Lung (tissue), 12 donors: ENCODE data around the gene TAMALIN. TPM values are rescaled to one million over a fixed set of nuclear protein-coding genes. Genes with fewer than 3 reads are reported as not detected.

Experiments used
- ATAC-seq: fragments of 200-7000 bp; cut with Tn5 transposase; one replicate; pipeline ENCODE4 v1.9.1; 2020; ENCODE audit warnings: moderate number of reproducible peaks; ENCODE audit not compliant: insufficient read depth, low FRiP score
- DNase-seq, 3 donors: peaks; one replicate each; pipeline ENCODE4 v3.0.0-alpha.2; 2013 to 2017
- H3K27ac ChIP-seq, 2 donors: one replicate each; pipeline ENCODE4 v1.5.1; 2013; ENCODE audit warnings: mild to moderate bottlenecking in 2 of 2, moderate library complexity in 2 of 2, control low read depth in 1 of 2, inconsistent platforms in 1 of 2, low read depth in 1 of 2, low read length in 1 of 2
- H3K27me3 ChIP-seq, 3 donors: one replicate each; pipeline ENCODE4 v1.5.1; 2013; ENCODE audit warnings: low read length in 2 of 3; ENCODE audit not compliant: control insufficient read depth in 3 of 3, insufficient read depth in 3 of 3
- H3K36me3 ChIP-seq, 4 donors: one replicate each; pipeline ENCODE4 v1.5.1; 2013; ENCODE audit warnings: low read length in 4 of 4, mild to moderate bottlenecking in 1 of 4, moderate library complexity in 1 of 4; ENCODE audit not compliant: control insufficient read depth in 4 of 4, insufficient read depth in 4 of 4
- H3K4me1 ChIP-seq, 5 donors: one replicate each; pipeline ENCODE4 v1.5.1; 2013; ENCODE audit warnings: low read length in 5 of 5, mild to moderate bottlenecking in 2 of 5, moderate library complexity in 1 of 5; ENCODE audit not compliant: control insufficient read depth in 5 of 5, insufficient read depth in 5 of 5
- H3K4me3 ChIP-seq: one replicate; pipeline ENCODE4 v1.5.1; 2013; ENCODE audit warnings: mild to moderate bottlenecking, control low read depth, moderate library complexity
- H3K9ac ChIP-seq, 2 donors: one replicate each; pipeline ENCODE4 v1.5.1; 2013; ENCODE audit warnings: low read length in 2 of 2, control low read depth in 1 of 2; ENCODE audit not compliant: insufficient read depth in 1 of 2
- H3K9me3 ChIP-seq, 4 donors: one replicate each; pipeline ENCODE4 v1.5.1; 2013; ENCODE audit warnings: low read length in 3 of 4, mild to moderate bottlenecking in 1 of 4, moderate library complexity in 1 of 4; ENCODE audit not compliant: control insufficient read depth in 4 of 4, insufficient read depth in 3 of 4
- CTCF ChIP-seq: IDR thresholded peaks from 2 replicates; pipeline ENCODE4 v1.5.1; 2012; ENCODE audit warnings: mild to moderate bottlenecking; ENCODE audit errors: control extremely low read depth, extremely low read depth
- WGBS, 2 donors: extraction: QIAGEN DNeasy Blood & Tissue Kit; methylation state at CpG; one replicate each; pipeline ENCODE4 v1.1.7; 2013; 5-methylcytosine and 5-hydroxymethylcytosine counted together
- polyA plus RNA-seq, 2 donors: library from polyadenylated mRNA; stranded (reverse); fragments of 200-250 nt; gene quantifications; one replicate each; pipeline ENCODE4 v1.2.1, GENCODE V29; 2013
- total RNA-seq, 2 donors: library from RNA; depleted of rRNA in 1 of 2; stranded (reverse); fragments of >200 nt in 1 of 2; gene quantifications; one replicate each; pipeline ENCODE4 v1.2.1, GENCODE V29; 2014 to 2021
- donor health status: control.
- donor health status: control.
- donor health status: Bipolar disorder and iron deficiency.
- donor health status: healthy.
- donor health status: DM: yes; HTN: yes; CAD: no.

TAMALIN gene
- total and polyA plus RNA-seq, 4 donors, result 31.4 to 84.0 (median 60.4) TPM

DNA sequence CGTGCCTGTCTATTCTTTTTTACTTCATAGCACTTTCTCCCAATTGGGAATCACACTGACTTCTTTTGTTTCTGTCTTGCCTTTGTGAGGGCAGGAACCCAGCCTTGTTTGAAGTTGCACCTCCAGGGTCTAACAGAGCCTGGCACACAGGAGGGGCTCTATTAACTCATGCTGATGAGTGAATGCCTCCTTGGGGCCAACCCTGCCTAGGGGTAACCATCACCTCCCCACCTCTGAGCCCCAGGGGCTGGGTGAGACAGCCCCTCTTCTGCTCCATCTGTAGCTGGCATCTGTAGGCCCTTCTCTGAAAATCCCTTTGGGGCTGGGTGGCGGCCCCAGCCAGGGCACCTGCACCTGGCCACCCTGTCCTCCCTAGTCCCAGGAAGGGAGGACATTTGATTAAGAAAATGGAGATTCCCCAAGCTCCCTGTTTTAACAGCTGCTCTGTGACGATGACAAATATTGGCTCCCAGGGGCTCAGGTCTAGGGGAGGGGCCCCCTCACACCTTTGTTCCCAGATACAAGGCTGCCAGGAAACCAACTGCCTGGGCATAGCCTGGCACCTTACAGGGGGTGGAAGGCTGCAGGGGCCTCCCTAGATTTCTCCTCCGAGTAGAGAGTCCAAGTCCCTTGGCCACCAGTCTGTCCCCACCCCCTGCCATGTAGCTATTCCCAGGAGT lies 11.8 kb downstream of the TAMALIN start:
- Histone ChIP-seq H3K27me3 (peaks cover 0 to 15% (median 0%) of the 10 kb centered on the region in 3 donors), H3K9me3 (no peaks in the 10 kb centered on the region), H3K4me3 (no peak overlapping the region), H3K36me3 (peaks cover 0 to 9% (median 8%) of the 10 kb centered on the region in 4 donors), H3K27ac (no peak overlapping the region), H3K4me1 (peaks cover 0 to 15% (median 3%) of the 10 kb centered on the region in 5 donors), H3K9ac (no peak overlapping the region)
- DNase-seq (no peak), ATAC-seq (no peak)
- WGBS, 2 donors, result 86 to 88% methylated on average over 4 of the region's 4 CpGs
- TF ChIP-seq CTCF, result no peak

- no peak for DNase-seq
Measured at GRCh38 chr12:52019113-52019770, 12.5 kb downstream of the TAMALIN start.

DNA sequence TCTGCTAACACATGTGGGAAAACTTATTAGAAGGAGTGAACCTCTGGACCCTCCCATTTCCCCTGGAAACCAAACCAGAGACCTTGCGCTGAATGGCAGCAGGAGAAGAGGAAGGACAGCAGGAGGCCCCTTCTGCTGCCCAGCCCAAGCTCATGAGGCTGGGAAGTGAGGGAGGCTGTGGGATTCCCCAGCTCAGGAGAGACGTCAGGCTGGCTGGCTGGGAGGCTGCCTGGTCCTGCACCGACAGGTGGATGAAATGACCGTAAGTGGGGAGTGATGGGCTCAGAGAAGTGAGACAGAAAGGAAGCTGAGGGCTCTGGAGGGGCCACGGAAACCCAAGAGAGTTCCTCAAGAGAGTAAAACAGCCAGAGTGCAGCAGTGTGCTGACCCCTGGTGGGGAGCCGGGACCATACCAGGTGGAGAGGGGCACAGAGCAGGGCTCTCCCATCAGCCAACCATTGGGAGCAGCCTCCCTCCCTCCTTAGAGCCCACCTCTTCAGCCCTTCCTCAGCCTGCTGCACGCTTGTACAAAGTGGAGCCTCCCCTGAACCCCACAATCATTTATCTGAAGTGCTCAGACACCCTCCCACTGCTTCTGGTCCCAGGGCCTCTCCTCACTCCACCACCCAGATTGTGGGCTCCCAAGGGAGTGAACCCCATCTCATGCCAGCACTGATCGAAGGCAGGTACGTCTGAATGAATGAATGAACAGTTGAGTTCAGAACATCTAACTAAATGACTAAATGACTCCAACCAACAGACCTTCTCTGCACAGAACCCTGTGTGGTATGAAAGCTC lies 14.0 kb downstream of the TAMALIN start:
- H3K4me1 ChIP-seq, result peaks cover 0 to 12% (median 3%) of the 10 kb centered on the region in 5 donors
- peak; percentile 75 to 78 (median 76) for DNase-seq
- H3K9me3 ChIP-seq, result no peaks in the 10 kb centered on the region
- no peaks in the 10 kb centered on the region for H3K36me3 ChIP-seq
- H3K9ac ChIP-seq, result no peak overlapping the region
- peak overlapping the region in 1 of 2 donors; percentile 11 for H3K27ac ChIP-seq
- peaks cover 0 to 12% (median 0%) of the 10 kb centered on the region in 3 donors for H3K27me3 ChIP-seq
- peak; percentile 54 for TF ChIP-seq CTCF
- ATAC-seq, result no peak
- no peak overlapping the region for H3K4me3 ChIP-seq
- WGBS, 2 donors, result 24 to 26% methylated on average over 9 of the region's 9 CpGs

More at GRCh38 chr12:52019113-52019770, 12.5 kb downstream of the TAMALIN start:
- no peak for TF ChIP-seq CTCF
- Histone ChIP-seq H3K4me1 (peaks cover 0 to 15% (median 3%) of the 10 kb centered on the region in 5 donors), H3K4me3 (no peak overlapping the region), H3K36me3 (peaks cover 0 to 4% (median 2%) of the 10 kb centered on the region in 4 donors), H3K27ac (no peak overlapping the region), H3K27me3 (peaks cover 0 to 15% (median 0%) of the 10 kb centered on the region in 3 donors), H3K9me3 (no peaks in the 10 kb centered on the region), H3K9ac (no peak overlapping the region)
- ATAC-seq, result no peak
- 72 to 88% methylated on average over 13 of the region's 13 CpGs for WGBS, 2 donors
